Activated CD4-positive, alpha-beta memory T cell treated with anti-CD3 and anti-CD28 coated beads, Interleukin-2, amount 10 ng/mL, durations not matched to agents 7 days and 5 days (primary cell): ENCODE measurements around the gene TICAM1. TPM values are rescaled to one million over a fixed set of nuclear protein-coding genes. Genes with fewer than 3 reads are reported as not detected.
"Not testable (repeated sequence)": the region's sequence is repeated elsewhere in the genome, so short reads cannot be mapped to it uniquely, and the experiment has no call there.

Experiments used
- CTCF ChIA-PET: fragments of 350-600 bp; sonication (Branson Sonifier 250); formaldehyde crosslinking; loops from one replicate; lab custom pipeline; 2021; ENCODE audit warnings: antibody characterized with exemption, inconsistent platforms; lab: Charles Lee
- POLR2A ChIA-PET: fragments of 350-600 bp; sonication (Branson Sonifier 250); formaldehyde crosslinking; loops from one replicate; lab custom pipeline; 2021; ENCODE audit warnings: antibody characterized with exemption; lab: Charles Lee
- DNase-seq: peaks from one replicate; pipeline ENCODE4 v3.0.0-alpha.2; 2020
- H3K27ac Mint-ChIP-seq: one replicate; pipeline ENCODE4 v1.8.0; 2021; ENCODE audit warnings: mild to moderate bottlenecking, mixed read lengths
- H3K27me3 Mint-ChIP-seq: one replicate; pipeline ENCODE4 v1.8.0; 2021; ENCODE audit warnings: mixed read lengths
- H3K36me3 Mint-ChIP-seq: one replicate; pipeline ENCODE4 v1.8.0; 2021; ENCODE audit warnings: low read depth, mixed read lengths
- H3K4me1 Mint-ChIP-seq: one replicate; pipeline ENCODE4 v1.8.0; 2021; ENCODE audit warnings: mixed read lengths
- H3K4me3 Mint-ChIP-seq: one replicate; pipeline ENCODE4 v1.8.0; 2021; ENCODE audit warnings: mild to moderate bottlenecking, mixed read lengths
- H3K9me3 Mint-ChIP-seq: one replicate; pipeline ENCODE4 v1.8.0; 2021; ENCODE audit warnings: mixed read lengths
- total RNA-seq, 2 experiments: library from RNA; stranded (reverse); gene quantifications; one replicate each; pipeline ENCODE4 v1.2.3, GENCODE V29; 2021

Gene TICAM1
- total RNA-seq, 2 experiments from 2014 or later, result 25.9 to 26.0 TPM

- no peak overlapping the region for H3K4me3 Mint-ChIP-seq
- H3K4me1 Mint-ChIP-seq, result peaks cover 22% of the 10 kb centered on the region
- ChIA-PET CTCF (interaction anchor here (1.6 to 2.0 kb wide), 2 partner anchors 12 to 31 kb away, joined by 4 to 12 read pairs; no protein-coding TSS in a partner anchor), POLR2A (interaction anchor here (2.1 kb wide), 1 partner anchor 8 kb away, joined by 24 read pairs; the partner anchor contains the start of gene TICAM1)
- DNase-seq, result no peak
- H3K27me3 Mint-ChIP-seq, result no peaks in the 10 kb centered on the region
- peak overlapping the region; percentile 10 for H3K27ac Mint-ChIP-seq
- no peaks in the 10 kb centered on the region for H3K9me3 Mint-ChIP-seq
- peaks cover 41% of the 10 kb centered on the region for H3K36me3 Mint-ChIP-seq
Observed at GRCh38 chr19:4839192-4839591, 7.7 kb upstream of the TICAM1 start.

GRCh38 chr19:4832776-4833175 is 1.3 kb upstream of the TICAM1 start:
- no peaks in the 10 kb centered on the region for H3K9me3 Mint-ChIP-seq
- ChIA-PET CTCF (no interaction called here), POLR2A (no interaction called here)
- no peak for DNase-seq
- peak overlapping the region; percentile 56 for H3K4me3 Mint-ChIP-seq
- peaks cover 23% of the 10 kb centered on the region for H3K36me3 Mint-ChIP-seq
- H3K4me1 Mint-ChIP-seq, result peaks cover 26% of the 10 kb centered on the region
- peak overlapping the region; percentile 34 for H3K27ac Mint-ChIP-seq
- no peaks in the 10 kb centered on the region for H3K27me3 Mint-ChIP-seq

- not testable (repeated sequence) for H3K27me3 Mint-ChIP-seq, H3K9me3 Mint-ChIP-seq, DNase-seq
- ChIA-PET CTCF (interaction anchor here (3.4 kb wide), 1 partner anchor 19 kb away, joined by 15 read pairs; no protein-coding TSS in a partner anchor), POLR2A (interaction anchor here (3.5 kb wide), 1 partner anchor 8 kb away, joined by 24 read pairs; no protein-coding TSS in a partner anchor)
- Mint-ChIP-seq H3K4me3 (peak overlapping the region; percentile 94), H3K36me3 (peaks cover 19% of the 10 kb centered on the region), H3K27ac (peak overlapping the region; percentile 67), H3K4me1 (peaks cover 28% of the 10 kb centered on the region)
Observed at GRCh38 chr19:4831979-4832340, 448 bp upstream of the TICAM1 start.

GRCh38 chr19:4830768-4831265 is 695 bp downstream of the TICAM1 start:
- no peaks in the 10 kb centered on the region for H3K27me3 Mint-ChIP-seq
- H3K4me3 Mint-ChIP-seq, result peak overlapping the region; percentile 94
- ChIA-PET POLR2A (interaction anchor here (0.7 to 3.5 kb wide), 10 partner anchors 9 to 84 kb away, joined by 3 to 24 read pairs (median 4); partner anchors contain the start of genes FEM1A and PLIN3), CTCF (interaction anchor here (0.6 to 5.6 kb wide), 6 partner anchors 10 to 42 kb away, joined by 3 to 68 read pairs (median 4); no protein-coding TSS in a partner anchor)
- DNase-seq, result no peak
- peaks cover 19% of the 10 kb centered on the region for H3K36me3 Mint-ChIP-seq
- peak overlapping the region; percentile 90 for H3K27ac Mint-ChIP-seq
- H3K9me3 Mint-ChIP-seq, result no peaks in the 10 kb centered on the region
- peaks cover 28% of the 10 kb centered on the region for H3K4me1 Mint-ChIP-seq

- Mint-ChIP-seq H3K27me3 (no peaks in the 10 kb centered on the region), H3K36me3 (peaks cover 19% of the 10 kb centered on the region), H3K27ac (peak overlapping the region; percentile 90), H3K4me3 (peak overlapping the region; percentile 94), H3K4me1 (peaks cover 28% of the 10 kb centered on the region), H3K9me3 (no peaks in the 10 kb centered on the region)
- CTCF ChIA-PET, result interaction anchor here (0.6 to 5.6 kb wide), 6 partner anchors 10 to 42 kb away, joined by 3 to 68 read pairs (median 4); no protein-coding TSS in a partner anchor
- POLR2A ChIA-PET, result interaction anchor here (0.6 to 3.5 kb wide), 9 partner anchors 10 to 85 kb away, joined by 3 to 24 read pairs (median 4); partner anchors contain the start of gene PLIN3
- no peak for DNase-seq
Observed at GRCh38 chr19:4830332-4830731, 1.2 kb downstream of the TICAM1 start.

GRCh38 chr19:4829001-4829712 is 2.4 kb downstream of the TICAM1 start:
- POLR2A ChIA-PET, result interaction anchor here (0.6 to 3.5 kb wide), 4 partner anchors 11 to 1456 kb away, joined by 3 to 24 read pairs (median 4); no protein-coding TSS in a partner anchor
- Mint-ChIP-seq H3K4me1 (peaks cover 28% of the 10 kb centered on the region), H3K4me3 (peak overlapping the region; percentile 57), H3K36me3 (peaks cover 19% of the 10 kb centered on the region), H3K27ac (peak overlapping the region; percentile 64), H3K9me3 (no peaks in the 10 kb centered on the region), H3K27me3 (no peaks in the 10 kb centered on the region)
- DNase-seq, result no peak
- CTCF ChIA-PET, result interaction anchor here (3.4 to 5.6 kb wide), 2 partner anchors 19 to 22 kb away, joined by 15 to 68 read pairs; no protein-coding TSS in a partner anchor

GRCh38 chr19:4823577-4823976 is 7.9 kb downstream of the TICAM1 start:
- Mint-ChIP-seq H3K27me3 (no peaks in the 10 kb centered on the region), H3K9me3 (no peaks in the 10 kb centered on the region), H3K27ac (no peak overlapping the region), H3K36me3 (peaks cover 19% of the 10 kb centered on the region), H3K4me3 (no peak overlapping the region), H3K4me1 (peaks cover 6% of the 10 kb centered on the region)
- ChIA-PET POLR2A (no interaction called here), CTCF (interaction anchor here (0.6 to 2.5 kb wide), 4 partner anchors 13 to 258 kb away, joined by 3 to 27 read pairs (median 6); partner anchors contain the start of gene FEM1A)
- no peak for DNase-seq

GRCh38 chr19:4822354-4822753 is 9.2 kb downstream of the TICAM1 start:
- H3K27ac Mint-ChIP-seq, H3K9me3 Mint-ChIP-seq, POLR2A ChIA-PET: not testable (repeated sequence)

GRCh38 chr19:4821265-4821664 is 10.2 kb downstream of the TICAM1 start:
- DNase-seq, result no peak
- H3K27me3 Mint-ChIP-seq, result no peaks in the 10 kb centered on the region
- H3K4me1 Mint-ChIP-seq, result peaks cover 5% of the 10 kb centered on the region
- CTCF ChIA-PET, result interaction anchor here (0.9 kb wide), 2 partner anchors 8 to 11 kb away, joined by 4 to 5 read pairs; no protein-coding TSS in a partner anchor
- no peak overlapping the region for H3K4me3 Mint-ChIP-seq
- H3K36me3 Mint-ChIP-seq, result peaks cover 35% of the 10 kb centered on the region
- POLR2A ChIA-PET, result no interaction called here
- H3K9me3 Mint-ChIP-seq, result no peaks in the 10 kb centered on the region
- no peak overlapping the region for H3K27ac Mint-ChIP-seq

More at GRCh38 chr19:4822354-4822753, 9.2 kb downstream of the TICAM1 start:
- not testable (repeated sequence) for DNase-seq, H3K4me3 Mint-ChIP-seq, H3K4me1 Mint-ChIP-seq, H3K27me3 Mint-ChIP-seq
- CTCF ChIA-PET, result interaction anchor here (1.6 to 2.5 kb wide), 3 partner anchors 12 to 31 kb away, joined by 3 to 27 read pairs (median 10); partner anchors contain the start of gene FEM1A
- H3K36me3 Mint-ChIP-seq, result peaks cover 25% of the 10 kb centered on the region

- no peak for DNase-seq
- ChIA-PET CTCF (interaction anchor here (1.5 to 2.6 kb wide), 2 partner anchors 8 to 34 kb away, joined by 7 to 11 read pairs; no protein-coding TSS in a partner anchor), POLR2A (interaction anchor here (1.4 kb wide), 1 partner anchor 13 kb away, joined by 4 read pairs; no protein-coding TSS in a partner anchor)
- Mint-ChIP-seq H3K4me1 (peaks cover 25% of the 10 kb centered on the region), H3K27ac (no peak overlapping the region), H3K4me3 (no peak overlapping the region), H3K27me3 (no peaks in the 10 kb centered on the region), H3K9me3 (no peaks in the 10 kb centered on the region), H3K36me3 (peaks cover 39% of the 10 kb centered on the region)
Observed at GRCh38 chr19:4817467-4818277, 13.8 kb downstream of the TICAM1 start.

- ChIA-PET POLR2A (interaction anchor here (0.9 kb wide), 1 partner anchor 14 kb away, joined by 6 read pairs; no protein-coding TSS in a partner anchor), CTCF (interaction anchor here (1.0 to 1.5 kb wide), 2 partner anchors 26 to 35 kb away, joined by 3 to 7 read pairs; partner anchors contain the start of gene FEM1A)
- Mint-ChIP-seq H3K4me3 (no peak overlapping the region), H3K27ac (no peak overlapping the region), H3K9me3 (no peaks in the 10 kb centered on the region), H3K27me3 (no peaks in the 10 kb centered on the region), H3K4me1 (peaks cover 29% of the 10 kb centered on the region), H3K36me3 (peaks cover 36% of the 10 kb centered on the region)
- DNase-seq, result no peak
Observed at GRCh38 chr19:4816950-4817278, 14.6 kb downstream of the TICAM1 start.
